Liver (tissue), 9 donors: ENCODE results near the gene FDX1. TPM values are rescaled to one million over a fixed set of nuclear protein-coding genes. Genes with fewer than 3 reads are reported as not detected.

ENCODE experiments used
- DNase-seq: peaks from one replicate; pipeline ENCODE4 v3.0.0-alpha.2; 2017; ENCODE audit warnings: low spot score
- H3K27ac ChIP-seq, 2 donors: one replicate each; pipeline ENCODE4 v1.7.0; 2013; ENCODE audit warnings: inconsistent platforms in 2 of 2, low read length in 2 of 2, control low read depth in 1 of 2, low read depth in 1 of 2, mild to moderate bottlenecking in 1 of 2
- H3K27me3 ChIP-seq, 4 donors: one replicate each; pipeline versions ENCODE4 v1.6.1 to v1.7.0; 2013; ENCODE audit warnings: low read length in 3 of 4, inconsistent platforms in 1 of 4, mild to moderate bottlenecking in 1 of 4, moderate library complexity in 1 of 4; ENCODE audit not compliant: control insufficient read depth in 4 of 4, insufficient read depth in 4 of 4
- H3K36me3 ChIP-seq, 4 donors: one replicate each; pipeline versions ENCODE4 v1.6.1 to v1.7.0; 2013; ENCODE audit warnings: low read length in 3 of 4, mild to moderate bottlenecking in 3 of 4, low read depth in 1 of 4, moderate library complexity in 1 of 4; ENCODE audit not compliant: control insufficient read depth in 4 of 4, insufficient read depth in 3 of 4
- H3K4me1 ChIP-seq, 4 donors: one replicate each; pipeline versions ENCODE4 v1.6.1 to v1.7.0; 2013; ENCODE audit warnings: low read length in 3 of 4, mild to moderate bottlenecking in 3 of 4, moderate library complexity in 1 of 4; ENCODE audit not compliant: control insufficient read depth in 4 of 4, insufficient read depth in 4 of 4
- H3K4me3 ChIP-seq, 3 donors: one replicate each; pipeline versions ENCODE4 v1.6.1 to v1.7.0; 2013; ENCODE audit warnings: low read length in 3 of 3, control low read depth in 1 of 3, low read depth in 1 of 3, mild to moderate bottlenecking in 1 of 3
- H3K9ac ChIP-seq, 2 donors: one replicate each; pipeline ENCODE4 v1.7.0; 2013; ENCODE audit warnings: low read length in 2 of 2, mild to moderate bottlenecking in 2 of 2, moderate library complexity in 2 of 2, control low read depth in 1 of 2, low read depth in 1 of 2
- H3K9me3 ChIP-seq, 4 donors: one replicate each; pipeline versions ENCODE4 v1.6.1 to v1.7.0; 2013; ENCODE audit warnings: low read length in 3 of 4; ENCODE audit not compliant: control insufficient read depth in 4 of 4
- EGR1 ChIP-seq, 2 donors: IDR thresholded peaks; 2 replicates each; pipeline ENCODE4 v1.6.1; 2016 to 2018; ENCODE audit warnings: antibody characterized with exemption in 2 of 2, low read depth in 2 of 2
- FOXA1 ChIP-seq: IDR thresholded peaks from 2 replicates; pipeline ENCODE4 v1.6.1; 2016; ENCODE audit warnings: antibody characterized with exemption
- FOXA2 ChIP-seq: IDR thresholded peaks from 2 replicates; pipeline ENCODE4 v1.6.1; 2016; ENCODE audit warnings: antibody characterized with exemption
- HNF4A ChIP-seq, 2 donors: conservative IDR thresholded peaks; 2 replicates each; pipeline ENCODE4 v1.6.1; 2016; ENCODE audit warnings: antibody characterized with exemption in 2 of 2, mild to moderate bottlenecking in 2 of 2
- HNF4G ChIP-seq: IDR thresholded peaks from 2 replicates; pipeline ENCODE4 v1.6.1; 2016; ENCODE audit warnings: antibody characterized with exemption
- JUND ChIP-seq, 2 donors: IDR thresholded peaks; 2 replicates each; pipeline ENCODE4 v1.6.1; 2016; ENCODE audit warnings: antibody characterized with exemption in 2 of 2
- NR2F2 ChIP-seq: IDR thresholded peaks from 2 replicates; pipeline ENCODE4 v1.6.1; 2016; ENCODE audit warnings: antibody characterized with exemption
- RAD21 ChIP-seq, 2 donors: IDR thresholded peaks; 2 replicates each; pipeline ENCODE4 v1.6.1; 2016; ENCODE audit warnings: antibody characterized with exemption in 2 of 2, mild to moderate bottlenecking in 2 of 2
- RXRA ChIP-seq, 2 donors: IDR thresholded peaks; 2 replicates each; pipeline ENCODE4 v1.6.1; 2017 to 2018; ENCODE audit warnings: antibody characterized with exemption in 2 of 2, mild to moderate bottlenecking in 1 of 2
- SP1 ChIP-seq: IDR thresholded peaks from 2 replicates; pipeline ENCODE4 v1.6.1; 2018; ENCODE audit warnings: antibody characterized with exemption, mild to moderate bottlenecking
- TAF1 ChIP-seq: conservative IDR thresholded peaks from 2 replicates; pipeline ENCODE4 v1.6.1; 2016; ENCODE audit warnings: antibody characterized with exemption, mild to moderate bottlenecking
- YY1 ChIP-seq: IDR thresholded peaks from 2 replicates; pipeline ENCODE4 v1.6.1; 2016; ENCODE audit warnings: antibody characterized with exemption, mild to moderate bottlenecking
- WGBS: extraction: QIAGEN DNeasy Blood & Tissue Kit; methylation state at CpG from one replicate; pipeline ENCODE4 v1.1.7; 2013; 5-methylcytosine and 5-hydroxymethylcytosine counted together
- polyA plus RNA-seq, 2 donors: library from polyadenylated mRNA; stranded (reverse) in 1 of 2; unstranded in 1 of 2; fragments of 200-250 nt in 1 of 2; fragments of >200 nt in 1 of 2; fragmentation: Nextera tagmentation in 1 of 2; extraction: Ambion mirVana in 1 of 2; gene quantifications; one replicate each; pipeline versions ENCODE4 v1.2.1 to v1.2.3, GENCODE V29; 2013 to 2015
- total RNA-seq, 2 donors: library from RNA; depleted of rRNA; stranded (reverse); fragments of >200 nt; gene quantifications; one replicate each; pipeline ENCODE4 v1.2.3, GENCODE V29; 2014
- TF ChIP-seq, protein P1 (sequence below): IDR thresholded peaks from 2 replicates; pipeline ENCODE4 v1.6.1; 2016; ENCODE audit warnings: antibody characterized with exemption
- TF ChIP-seq, protein P2 (sequence below): IDR thresholded peaks from 2 replicates; pipeline ENCODE4 v1.6.1; 2016; ENCODE audit warnings: antibody characterized with exemption
- TF ChIP-seq, protein P3 (sequence below): IDR thresholded peaks from 2 replicates; pipeline ENCODE4 v1.6.1; 2016; ENCODE audit warnings: antibody characterized with exemption
- TF ChIP-seq, protein P4 (sequence below): fragments of 150-350 bp; IDR thresholded peaks from 2 replicates; pipeline ENCODE4 v1.5.1; 2017; ENCODE audit warnings: improper control_type of control experiment, low read depth, low read length; ENCODE audit not compliant: missing input control
- TF ChIP-seq, protein P5 (sequence below): IDR thresholded peaks from 2 replicates; pipeline ENCODE4 v1.6.1; 2016; ENCODE audit warnings: antibody characterized with exemption, mild to moderate bottlenecking
- donor health status: healthy.
- donor health status: healthy.
- donor health status: healthy.
- donor health status: healthy.
- donor health status: healthy.

FDX1 gene
- total and polyA plus RNA-seq, 4 donors, result 6.8 to 28.8 (median 17.1) TPM

DNA sequence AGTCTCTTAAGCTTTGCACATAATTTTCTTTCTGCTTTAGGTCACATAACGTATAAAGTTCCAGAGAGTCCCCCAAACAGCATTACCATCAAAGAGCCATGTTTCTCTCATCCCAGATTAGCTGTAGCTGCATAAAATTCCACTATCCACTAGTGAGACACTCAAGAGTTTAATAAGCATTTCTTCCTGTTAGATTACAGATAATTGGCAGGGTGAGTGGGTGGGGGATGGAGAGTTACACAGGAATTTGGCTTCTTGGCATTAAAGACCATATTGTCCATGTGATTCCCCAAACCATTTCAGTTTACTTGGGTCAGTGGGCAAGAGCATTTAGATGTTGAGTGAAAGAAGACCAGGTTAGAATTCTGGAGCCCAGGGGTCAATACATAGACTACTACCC lies 82.3 kb downstream of the FDX1 start:
- Histone ChIP-seq H3K9me3 (no peaks in the 10 kb centered on the region), H3K4me1 (peaks cover 1 to 11% (median 5%) of the 10 kb centered on the region in 4 donors), H3K27ac (no peak overlapping the region), H3K4me3 (no peak overlapping the region), H3K36me3 (no peaks in the 10 kb centered on the region), H3K27me3 (no peaks in the 10 kb centered on the region), H3K9ac (no peak overlapping the region)
- 90% methylated on average over 1 of the region's 1 CpG for WGBS
- DNase-seq, result no peak
- TF ChIP-seq HNF4A (conservative IDR thresholded peaks at IDR 0.05) (no peak), JUND (IDR thresholded peaks at IDR 0.05) (no peak), RAD21 (IDR thresholded peaks at IDR 0.05) (no peak), TAF1 (no peak), FOXA2 (no peak), FOXA1 (no peak), RXRA (IDR thresholded peaks at IDR 0.05) (no peak), HNF4G (no peak), EGR1 (IDR thresholded peaks at IDR 0.05; ENCODE audit: low read depth in 2 of 2) (no peak), SP1 (no peak), YY1 (no peak)
- TF ChIP-seq, protein P1, sequence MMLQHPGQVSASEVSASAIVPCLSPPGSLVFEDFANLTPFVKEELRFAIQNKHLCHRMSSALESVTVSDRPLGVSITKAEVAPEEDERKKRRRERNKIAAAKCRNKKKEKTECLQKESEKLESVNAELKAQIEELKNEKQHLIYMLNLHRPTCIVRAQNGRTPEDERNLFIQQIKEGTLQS, result no peak
- TF ChIP-seq, protein P2, sequence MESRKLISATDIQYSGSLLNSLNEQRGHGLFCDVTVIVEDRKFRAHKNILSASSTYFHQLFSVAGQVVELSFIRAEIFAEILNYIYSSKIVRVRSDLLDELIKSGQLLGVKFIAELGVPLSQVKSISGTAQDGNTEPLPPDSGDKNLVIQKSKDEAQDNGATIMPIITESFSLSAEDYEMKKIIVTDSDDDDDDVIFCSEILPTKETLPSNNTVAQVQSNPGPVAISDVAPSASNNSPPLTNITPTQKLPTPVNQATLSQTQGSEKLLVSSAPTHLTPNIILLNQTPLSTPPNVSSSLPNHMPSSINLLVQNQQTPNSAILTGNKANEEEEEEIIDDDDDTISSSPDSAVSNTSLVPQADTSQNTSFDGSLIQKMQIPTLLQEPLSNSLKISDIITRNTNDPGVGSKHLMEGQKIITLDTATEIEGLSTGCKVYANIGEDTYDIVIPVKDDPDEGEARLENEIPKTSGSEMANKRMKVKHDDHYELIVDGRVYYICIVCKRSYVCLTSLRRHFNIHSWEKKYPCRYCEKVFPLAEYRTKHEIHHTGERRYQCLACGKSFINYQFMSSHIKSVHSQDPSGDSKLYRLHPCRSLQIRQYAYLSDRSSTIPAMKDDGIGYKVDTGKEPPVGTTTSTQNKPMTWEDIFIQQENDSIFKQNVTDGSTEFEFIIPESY, result no peak
- TF ChIP-seq, protein P3, sequence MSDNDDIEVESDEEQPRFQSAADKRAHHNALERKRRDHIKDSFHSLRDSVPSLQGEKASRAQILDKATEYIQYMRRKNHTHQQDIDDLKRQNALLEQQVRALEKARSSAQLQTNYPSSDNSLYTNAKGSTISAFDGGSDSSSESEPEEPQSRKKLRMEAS, result no peak
- TF ChIP-seq, protein P4, sequence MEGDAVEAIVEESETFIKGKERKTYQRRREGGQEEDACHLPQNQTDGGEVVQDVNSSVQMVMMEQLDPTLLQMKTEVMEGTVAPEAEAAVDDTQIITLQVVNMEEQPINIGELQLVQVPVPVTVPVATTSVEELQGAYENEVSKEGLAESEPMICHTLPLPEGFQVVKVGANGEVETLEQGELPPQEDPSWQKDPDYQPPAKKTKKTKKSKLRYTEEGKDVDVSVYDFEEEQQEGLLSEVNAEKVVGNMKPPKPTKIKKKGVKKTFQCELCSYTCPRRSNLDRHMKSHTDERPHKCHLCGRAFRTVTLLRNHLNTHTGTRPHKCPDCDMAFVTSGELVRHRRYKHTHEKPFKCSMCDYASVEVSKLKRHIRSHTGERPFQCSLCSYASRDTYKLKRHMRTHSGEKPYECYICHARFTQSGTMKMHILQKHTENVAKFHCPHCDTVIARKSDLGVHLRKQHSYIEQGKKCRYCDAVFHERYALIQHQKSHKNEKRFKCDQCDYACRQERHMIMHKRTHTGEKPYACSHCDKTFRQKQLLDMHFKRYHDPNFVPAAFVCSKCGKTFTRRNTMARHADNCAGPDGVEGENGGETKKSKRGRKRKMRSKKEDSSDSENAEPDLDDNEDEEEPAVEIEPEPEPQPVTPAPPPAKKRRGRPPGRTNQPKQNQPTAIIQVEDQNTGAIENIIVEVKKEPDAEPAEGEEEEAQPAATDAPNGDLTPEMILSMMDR, result no peak
- TF ChIP-seq, protein P5, sequence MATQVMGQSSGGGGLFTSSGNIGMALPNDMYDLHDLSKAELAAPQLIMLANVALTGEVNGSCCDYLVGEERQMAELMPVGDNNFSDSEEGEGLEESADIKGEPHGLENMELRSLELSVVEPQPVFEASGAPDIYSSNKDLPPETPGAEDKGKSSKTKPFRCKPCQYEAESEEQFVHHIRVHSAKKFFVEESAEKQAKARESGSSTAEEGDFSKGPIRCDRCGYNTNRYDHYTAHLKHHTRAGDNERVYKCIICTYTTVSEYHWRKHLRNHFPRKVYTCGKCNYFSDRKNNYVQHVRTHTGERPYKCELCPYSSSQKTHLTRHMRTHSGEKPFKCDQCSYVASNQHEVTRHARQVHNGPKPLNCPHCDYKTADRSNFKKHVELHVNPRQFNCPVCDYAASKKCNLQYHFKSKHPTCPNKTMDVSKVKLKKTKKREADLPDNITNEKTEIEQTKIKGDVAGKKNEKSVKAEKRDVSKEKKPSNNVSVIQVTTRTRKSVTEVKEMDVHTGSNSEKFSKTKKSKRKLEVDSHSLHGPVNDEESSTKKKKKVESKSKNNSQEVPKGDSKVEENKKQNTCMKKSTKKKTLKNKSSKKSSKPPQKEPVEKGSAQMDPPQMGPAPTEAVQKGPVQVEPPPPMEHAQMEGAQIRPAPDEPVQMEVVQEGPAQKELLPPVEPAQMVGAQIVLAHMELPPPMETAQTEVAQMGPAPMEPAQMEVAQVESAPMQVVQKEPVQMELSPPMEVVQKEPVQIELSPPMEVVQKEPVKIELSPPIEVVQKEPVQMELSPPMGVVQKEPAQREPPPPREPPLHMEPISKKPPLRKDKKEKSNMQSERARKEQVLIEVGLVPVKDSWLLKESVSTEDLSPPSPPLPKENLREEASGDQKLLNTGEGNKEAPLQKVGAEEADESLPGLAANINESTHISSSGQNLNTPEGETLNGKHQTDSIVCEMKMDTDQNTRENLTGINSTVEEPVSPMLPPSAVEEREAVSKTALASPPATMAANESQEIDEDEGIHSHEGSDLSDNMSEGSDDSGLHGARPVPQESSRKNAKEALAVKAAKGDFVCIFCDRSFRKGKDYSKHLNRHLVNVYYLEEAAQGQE, result no peak

DNA sequence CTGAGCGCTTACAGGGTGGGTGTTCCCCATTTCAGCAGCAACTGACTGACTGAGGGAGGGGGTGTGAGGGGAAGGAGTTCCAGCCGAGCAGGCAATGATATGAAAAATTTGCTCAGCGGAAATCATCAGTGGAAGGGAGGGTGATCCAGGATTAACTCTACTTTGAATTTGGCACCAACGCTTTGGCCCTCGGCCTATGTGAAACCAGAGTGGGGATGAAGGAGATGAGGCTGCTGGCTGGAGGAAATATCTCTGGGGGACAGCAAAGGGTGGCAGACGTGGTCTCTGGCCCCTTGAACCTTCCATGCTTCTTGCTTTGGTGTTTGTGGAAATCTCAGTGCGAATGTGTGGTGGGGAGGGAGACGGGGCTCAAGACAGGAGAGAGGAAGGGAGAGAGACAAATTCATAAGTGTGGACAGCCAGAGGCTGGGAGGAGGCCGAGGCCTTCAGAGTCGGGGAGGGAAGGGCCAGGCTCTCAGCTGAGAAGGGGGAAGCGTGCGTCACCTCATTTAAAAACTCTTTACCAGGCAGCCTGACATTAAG lies 83.6 kb downstream of the FDX1 start:
- Histone ChIP-seq H3K4me3 (no peak overlapping the region), H3K27ac (no peak overlapping the region), H3K27me3 (no peaks in the 10 kb centered on the region), H3K9me3 (no peaks in the 10 kb centered on the region), H3K36me3 (no peaks in the 10 kb centered on the region), H3K4me1 (peaks cover 1 to 11% (median 5%) of the 10 kb centered on the region in 4 donors), H3K9ac (no peak overlapping the region)
- DNase-seq, result no peak
- WGBS, result 83% methylated on average over 12 of the region's 12 CpGs
- TF ChIP-seq, protein P2, result no peak
- TF ChIP-seq YY1 (no peak), RXRA (IDR thresholded peaks at IDR 0.05) (no peak), JUND (IDR thresholded peaks at IDR 0.05) (no peak), RAD21 (IDR thresholded peaks at IDR 0.05) (no peak), EGR1 (IDR thresholded peaks at IDR 0.05; ENCODE audit: low read depth in 2 of 2) (no peak), HNF4G (no peak), HNF4A (conservative IDR thresholded peaks at IDR 0.05) (no peak), NR2F2 (no peak), SP1 (no peak), FOXA2 (no peak)
- TF ChIP-seq, protein P3, result no peak
- TF ChIP-seq, protein P4, result no peak
